Measurements from ENCODE around the gene ITSN1.

Gene ITSN1

GRCh38 chr21:33677450-33677849 is 35.1 kb downstream of the ITSN1 start:
- DNase-seq (ENCODE audit: insufficient read length, low spot score) (no peak), FAIRE-seq (no peak)

- DNase-seq (ENCODE audit: insufficient read length, low spot score) (no peak), FAIRE-seq (peak; percentile 4)
Measured at GRCh38 chr21:33680870-33681269, 38.6 kb downstream of the ITSN1 start.

- DNase-seq (ENCODE audit: insufficient read length, low spot score) = peak; percentile 67
- FAIRE-seq = peak; percentile 58
Measured at GRCh38 chr21:33682992-33683627, 40.8 kb downstream of the ITSN1 start.

- FAIRE-seq (no peak), DNase-seq (ENCODE audit: insufficient read length, low spot score) (no peak)
Measured at GRCh38 chr21:33684068-33684467, 41.8 kb downstream of the ITSN1 start.

- no peak for FAIRE-seq
Measured at GRCh38 chr21:33684923-33685560, 42.7 kb downstream of the ITSN1 start.

GRCh38 chr21:33685613-33686197 is 43.4 kb downstream of the ITSN1 start:
- FAIRE-seq (no peak), DNase-seq (ENCODE audit: insufficient read length, low spot score) (peak; percentile 25)

More at GRCh38 chr21:33684923-33685560, 42.7 kb downstream of the ITSN1 start:
- no peak for DNase-seq (ENCODE audit: insufficient read length, low spot score)

- no peak for DNase-seq (ENCODE audit: insufficient read length, low spot score)
- FAIRE-seq = no peak
Measured at GRCh38 chr21:33686386-33686785, 44.1 kb downstream of the ITSN1 start.

- no peak for FAIRE-seq
- no peak for DNase-seq (ENCODE audit: insufficient read length, low spot score)
Measured at GRCh38 chr21:33687634-33688033, 45.3 kb downstream of the ITSN1 start.

GRCh38 chr21:33688353-33688752 is 46.1 kb downstream of the ITSN1 start:
- FAIRE-seq (no peak), DNase-seq (ENCODE audit: insufficient read length, low spot score) (no peak)

- no peak for FAIRE-seq
Measured at GRCh38 chr21:33690874-33691273, 48.6 kb downstream of the ITSN1 start.

GRCh38 chr21:33691945-33692603 is 49.8 kb downstream of the ITSN1 start:
- FAIRE-seq (no peak), DNase-seq (ENCODE audit: insufficient read length, low spot score) (no peak)

More at GRCh38 chr21:33690874-33691273, 48.6 kb downstream of the ITSN1 start:
- DNase-seq (ENCODE audit: insufficient read length, low spot score) = no peak

GRCh38 chr21:33695813-33696212 is 53.5 kb downstream of the ITSN1 start:
- FAIRE-seq (no peak), DNase-seq (ENCODE audit: insufficient read length, low spot score) (no peak)

GRCh38 chr21:33696465-33696864 is 54.2 kb downstream of the ITSN1 start:
- DNase-seq (ENCODE audit: insufficient read length, low spot score) = no peak
- no peak for FAIRE-seq

- FAIRE-seq = no peak
Measured at GRCh38 chr21:33698087-33698860, 56.0 kb downstream of the ITSN1 start.

GRCh38 chr21:33699277-33699676 is 57.0 kb downstream of the ITSN1 start:
- FAIRE-seq = no peak
- DNase-seq (ENCODE audit: insufficient read length, low spot score) = no peak

More at GRCh38 chr21:33698087-33698860, 56.0 kb downstream of the ITSN1 start:
- DNase-seq (ENCODE audit: insufficient read length, low spot score) = no peak

- no peak for FAIRE-seq
- DNase-seq (ENCODE audit: insufficient read length, low spot score) = no peak
Measured at GRCh38 chr21:33700491-33700890, 58.2 kb downstream of the ITSN1 start.

GRCh38 chr21:33703750-33704606 is 61.7 kb downstream of the ITSN1 start:
- FAIRE-seq (no peak), DNase-seq (ENCODE audit: insufficient read length, low spot score) (no peak)

- no peak for FAIRE-seq
- no peak for DNase-seq (ENCODE audit: insufficient read length, low spot score)
Measured at GRCh38 chr21:33707846-33708245, 65.5 kb downstream of the ITSN1 start.

- FAIRE-seq (no peak), DNase-seq (ENCODE audit: insufficient read length, low spot score) (no peak)
Measured at GRCh38 chr21:33708874-33709273, 66.6 kb downstream of the ITSN1 start.

Data from HTR-8/SVneo (cell line).